Activated T-helper 1 cell treated with anti-CD3 and anti-CD28 coated beads, Interleukin-2, amount 50 U/mL, for 16 hours (primary cell): ENCODE results near the gene HIPK2.
"Not testable (repeated sequence)": the region's sequence is repeated elsewhere in the genome, so short reads cannot be mapped to it uniquely, and the experiment has no call there.

Source experiments
- DNase-seq, 2 donors: peaks; one replicate each; pipeline ENCODE4 v3.0.0-alpha.2; 2020; ENCODE audit warnings: low read depth in 1 of 2, low spot score in 1 of 2

HIPK2 gene

DNA sequence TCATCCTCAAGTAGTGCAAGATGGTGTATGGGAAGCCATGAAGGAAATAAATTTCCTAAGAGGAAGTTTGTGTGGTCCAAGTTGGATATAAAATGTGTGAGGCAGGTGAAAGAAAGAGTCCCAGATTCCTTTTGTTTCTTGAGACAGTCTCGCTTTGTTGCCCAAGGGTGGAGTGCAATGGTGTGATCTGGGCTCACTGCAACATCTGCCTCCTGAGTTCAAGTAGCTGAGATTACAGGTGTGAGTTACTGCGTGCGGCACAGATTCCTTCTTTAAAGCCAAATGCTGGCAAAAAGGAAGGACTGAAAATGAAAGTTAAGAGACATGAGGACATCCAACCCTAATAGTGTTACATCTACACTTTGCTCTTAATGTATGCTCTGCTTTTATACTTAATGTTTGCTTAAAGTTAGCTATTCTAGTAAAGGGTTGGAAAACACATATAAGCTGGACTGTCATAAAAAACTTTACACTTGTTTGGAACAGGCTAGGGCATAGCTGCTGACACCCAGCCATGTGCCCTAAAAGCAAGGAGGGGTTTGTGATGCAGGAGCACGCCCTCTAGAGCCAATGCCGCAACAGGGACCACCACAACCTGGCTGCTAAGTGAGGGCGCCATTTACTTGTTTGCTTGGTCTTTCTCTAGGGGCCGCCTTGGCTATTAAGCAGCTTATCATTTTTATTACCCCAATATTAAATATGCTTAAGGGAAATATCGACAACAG is 219.8 kb downstream of the HIPK2 start:
- DNase-seq, result no peak

GRCh38 chr7:139553991-139554700 is 223.7 kb downstream of the HIPK2 start:
- DNase-seq, result not testable (repeated sequence)

GRCh38 chr7:139548302-139549028 is 229.3 kb downstream of the HIPK2 start:
- no peak for DNase-seq

- no peak for DNase-seq
Measured at GRCh38 chr7:139544645-139545044, 233.2 kb downstream of the HIPK2 start.

- DNase-seq, result no peak
Measured at GRCh38 chr7:139543801-139544603, 233.8 kb downstream of the HIPK2 start.

GRCh38 chr7:139542308-139543151 is 235.3 kb downstream of the HIPK2 start:
- DNase-seq, result no peak

- no peak for DNase-seq
Measured at GRCh38 chr7:139541600-139542307, 236.0 kb downstream of the HIPK2 start.

DNA sequence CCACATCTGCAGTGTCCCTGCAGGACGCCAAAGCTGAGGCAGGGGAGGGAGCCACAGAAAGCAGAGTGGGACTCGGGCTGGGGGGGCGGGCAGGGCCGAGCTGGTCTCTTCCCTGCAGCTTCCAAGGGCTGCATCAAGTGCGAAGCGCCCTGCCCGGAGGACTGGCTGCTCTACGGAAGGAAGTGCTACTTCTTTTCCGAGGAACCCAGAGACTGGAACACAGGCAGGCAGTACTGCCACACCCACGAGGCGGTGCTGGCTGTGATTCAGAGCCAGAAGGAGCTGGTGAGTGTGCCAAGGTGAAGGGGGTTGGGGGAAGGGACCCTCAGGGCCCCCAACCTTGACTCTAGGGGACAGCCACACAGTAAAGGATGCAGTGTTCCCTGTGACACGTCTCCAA is 237.6 kb downstream of the HIPK2 start:
- DNase-seq, result no peak

GRCh38 chr7:139538881-139539635 is 238.7 kb downstream of the HIPK2 start:
- no peak for DNase-seq

DNA sequence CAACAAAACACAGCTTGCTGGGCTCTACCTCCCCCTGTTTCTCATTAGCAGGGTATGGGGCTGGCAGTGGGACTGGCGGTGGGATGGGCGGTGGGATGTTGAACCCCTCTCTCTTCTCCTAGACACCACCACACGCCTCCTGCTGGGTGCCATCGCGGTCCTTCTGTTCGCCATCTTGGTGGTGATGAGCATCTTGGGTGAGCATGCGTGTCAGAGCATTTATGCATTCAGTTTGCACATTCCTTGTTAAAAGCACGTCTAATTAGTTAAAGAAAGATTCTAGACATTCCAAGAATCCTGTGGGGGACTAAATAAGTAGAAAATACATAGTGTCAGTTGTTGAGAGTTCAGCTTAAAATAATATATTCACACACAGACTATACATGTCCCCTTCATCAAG is 241.6 kb downstream of the HIPK2 start:
- no peak for DNase-seq

DNA sequence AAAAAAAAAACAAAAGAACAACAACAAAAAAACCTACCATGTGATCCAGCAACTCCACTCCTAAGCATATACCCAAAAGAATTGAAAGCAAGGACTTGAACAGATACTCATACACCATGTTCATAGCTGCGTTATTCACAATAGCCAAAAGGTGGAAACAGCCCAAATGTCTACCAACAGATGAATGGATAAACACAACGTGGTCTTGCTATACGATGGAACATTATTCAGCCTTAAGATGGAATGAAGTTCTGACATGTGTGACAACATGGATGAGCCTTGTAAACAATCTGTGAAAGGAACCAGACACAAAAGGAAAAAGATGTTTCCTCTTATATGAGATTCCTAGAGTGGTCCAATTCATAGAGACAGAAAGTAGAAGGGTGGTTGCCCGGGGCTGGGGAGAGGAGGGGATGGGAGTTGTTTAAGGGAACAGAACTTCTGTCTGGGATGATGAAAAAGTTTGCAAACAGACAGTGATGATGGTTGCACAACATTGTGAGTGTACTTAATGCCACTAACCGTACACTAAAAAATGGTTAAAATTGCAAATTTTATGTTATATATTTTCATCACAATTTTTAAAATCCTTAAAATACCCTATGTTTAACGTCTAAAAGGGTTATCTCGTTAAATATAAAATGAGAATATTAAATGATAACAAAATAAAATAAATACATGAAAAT is 242.7 kb downstream of the HIPK2 start:
- DNase-seq, result no peak

DNA sequence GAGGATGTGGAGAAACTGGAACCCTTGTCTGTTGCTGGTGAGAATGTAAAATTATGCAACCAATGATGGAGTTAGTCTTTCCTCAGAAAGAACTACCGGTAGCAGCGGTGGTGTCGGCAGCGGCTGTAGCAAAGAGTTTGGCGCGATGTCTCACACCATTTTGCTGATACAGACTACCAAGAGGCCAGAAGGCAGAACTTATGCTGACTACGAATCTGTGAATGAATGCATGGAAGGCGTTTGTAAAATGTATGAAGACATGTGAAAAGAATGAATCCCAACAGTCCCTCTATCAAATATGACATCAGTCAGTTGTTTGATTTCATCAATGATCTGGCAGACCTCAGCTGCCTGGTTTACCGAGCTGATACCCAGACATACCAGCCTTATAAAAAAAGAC is 243.7 kb downstream of the HIPK2 start:
- no peak for DNase-seq

GRCh38 chr7:139532636-139533155 is 245.1 kb downstream of the HIPK2 start:
- no peak for DNase-seq

DNA sequence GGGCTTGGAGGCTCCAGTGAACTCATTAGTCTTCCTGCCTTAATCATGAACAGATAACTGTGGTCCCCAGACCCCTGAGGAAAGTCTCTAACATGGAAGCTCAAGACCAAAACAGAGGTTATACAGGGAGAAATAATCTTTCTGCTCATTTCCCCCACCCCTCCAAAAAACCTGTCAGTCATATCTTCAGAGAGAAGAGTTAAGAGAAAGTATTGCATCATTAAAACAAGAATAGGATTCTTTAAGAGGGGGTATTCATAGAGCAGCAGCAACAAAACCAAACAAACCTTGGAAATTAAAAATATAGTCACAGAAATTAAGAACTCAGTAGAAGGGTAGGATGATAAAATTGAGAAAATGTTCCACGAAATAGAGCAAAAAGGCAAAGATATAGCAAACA is 246.7 kb downstream of the HIPK2 start:
- DNase-seq, result no peak

DNA sequence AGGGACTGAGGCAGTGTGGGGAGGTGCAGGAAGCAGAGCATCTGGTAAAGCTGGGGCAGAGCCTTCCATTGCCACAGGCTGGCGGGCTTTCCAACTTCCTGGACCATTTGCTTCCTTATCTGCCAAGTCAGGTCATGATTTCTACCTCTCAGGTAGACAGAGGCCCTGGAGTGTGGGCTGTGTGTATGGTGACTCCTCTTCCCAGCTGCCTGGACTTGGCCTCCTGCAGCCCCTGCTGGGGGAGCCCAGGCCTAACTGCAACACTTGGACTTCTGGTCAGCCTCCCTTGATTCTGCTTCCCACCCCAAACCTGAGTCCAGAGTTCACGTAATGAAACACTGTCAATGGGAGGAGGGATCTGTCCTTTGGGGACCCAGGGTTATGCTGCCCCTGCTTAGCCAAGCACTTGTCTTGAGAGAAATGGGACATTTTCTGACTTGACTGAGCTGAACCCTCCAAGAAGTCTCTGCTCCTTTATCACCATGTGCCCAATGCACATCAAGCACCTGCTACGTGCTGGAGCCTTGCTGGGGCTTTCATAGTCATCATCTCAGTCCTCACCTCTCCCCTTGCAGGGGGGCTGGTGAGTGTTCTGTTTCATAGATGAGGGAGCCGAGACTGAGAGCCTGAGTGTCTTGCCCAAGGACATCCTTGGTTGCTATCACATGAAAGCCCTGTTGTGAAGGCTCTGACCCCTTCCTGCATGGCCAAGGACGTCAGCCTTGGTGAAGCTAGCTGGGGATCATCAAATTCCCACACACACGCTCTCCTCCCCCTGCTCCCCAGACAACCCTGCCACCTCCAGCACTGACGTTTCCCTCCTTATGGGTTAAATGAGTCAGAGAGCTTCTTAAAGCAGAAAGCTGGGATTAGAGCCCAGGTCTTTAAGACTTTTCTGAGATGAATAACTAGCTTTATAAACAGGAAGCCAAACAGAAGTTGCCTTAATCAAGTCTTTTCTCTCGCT is 250.9 kb downstream of the HIPK2 start:
- no peak for DNase-seq

- no peak for DNase-seq
Measured at GRCh38 chr7:139525750-139526149, 252.0 kb downstream of the HIPK2 start.

GRCh38 chr7:139525239-139525638 is 252.6 kb downstream of the HIPK2 start:
- no peak for DNase-seq
